Vagina (tissue), 2 donors: ENCODE results near the gene TGM4. TPM values are rescaled to one million over a fixed set of nuclear protein-coding genes. Genes with fewer than 3 reads are reported as not detected.
"Not testable (repeated sequence)": the region's sequence is repeated elsewhere in the genome, so short reads cannot be mapped to it uniquely, and the experiment has no call there.

ENCODE experiments used
- DNase-seq, 2 donors: peaks; one replicate each; pipeline ENCODE4 v3.0.0-alpha.2; 2017; ENCODE audit errors: extremely low spot score in 2 of 2
- H3K27ac ChIP-seq: fragments of 200-600 bp; sonication (generic); one replicate; pipeline ENCODE4 v1.5.1; 2019
- H3K27me3 ChIP-seq: fragments of 200-600 bp; sonication (generic); one replicate; pipeline ENCODE4 v1.5.1; 2019
- H3K36me3 ChIP-seq, 2 donors: fragments of 200-600 bp; sonication (generic); one replicate each; pipeline ENCODE4 v1.5.1; 2017 to 2019
- H3K4me1 ChIP-seq: fragments of 200-600 bp; sonication (generic); one replicate; pipeline ENCODE4 v1.5.1; 2019
- H3K4me3 ChIP-seq, 2 donors: fragments of 200-600 bp; sonication (generic); 1 replicate in 1 of 2; 2 replicates in 1 of 2; pipeline ENCODE4 v1.5.1; 2016 to 2019
- H3K9me3 ChIP-seq: fragments of 200-600 bp; sonication (generic); one replicate; pipeline ENCODE4 v1.5.1; 2019
- POLR2A ChIP-seq, 2 donors: fragments of 450-650 bp; IDR thresholded peaks; one replicate each; pipeline ENCODE4 v1.6.1; 2017; ENCODE audit warnings: antibody characterized with exemption in 2 of 2, mild to moderate bottlenecking in 2 of 2, moderate library complexity in 2 of 2
- POLR2AphosphoS5 ChIP-seq, 2 donors: sonication (generic); formaldehyde crosslinking; IDR thresholded peaks; one replicate each; pipeline ENCODE4 v1.9.0; 2017; ENCODE audit warnings: antibody characterized with exemption in 2 of 2, mild to moderate bottlenecking in 2 of 2, low read depth in 1 of 2; ENCODE audit not compliant: insufficient read depth in 1 of 2
- intact Hi-C: fragments of 100-400 bp; cut with DNase I; formaldehyde crosslinking; loops from one replicate; pipeline ENCODE4 v1.15.1; 2023
- total RNA-seq: library from RNA; depleted of rRNA; stranded (reverse); fragments of >200 nt; gene quantifications from one replicate; pipeline ENCODE4 v1.2.3, GENCODE V29; 2016
- TF ChIP-seq, protein P1 (sequence below), 3 experiments: fragments of 450-650 bp in 2 of 3; fragments of 200-600 bp in 1 of 3; sonication (generic) in 1 of 3; IDR thresholded peaks; one replicate each; pipeline ENCODE4 v1.5.1; 2017 to 2019; ENCODE audit warnings: antibody characterized with exemption in 3 of 3, mild to moderate bottlenecking in 2 of 3, moderate library complexity in 2 of 3

Gene TGM4
- total RNA-seq, 1 donor from 2014 or later: not detected

GRCh38 chr3:44848634-44849033 lies 25.8 kb upstream of the TGM4 start:
- no peak overlapping the region for H3K4me3 ChIP-seq
- TF ChIP-seq, protein P1, sequence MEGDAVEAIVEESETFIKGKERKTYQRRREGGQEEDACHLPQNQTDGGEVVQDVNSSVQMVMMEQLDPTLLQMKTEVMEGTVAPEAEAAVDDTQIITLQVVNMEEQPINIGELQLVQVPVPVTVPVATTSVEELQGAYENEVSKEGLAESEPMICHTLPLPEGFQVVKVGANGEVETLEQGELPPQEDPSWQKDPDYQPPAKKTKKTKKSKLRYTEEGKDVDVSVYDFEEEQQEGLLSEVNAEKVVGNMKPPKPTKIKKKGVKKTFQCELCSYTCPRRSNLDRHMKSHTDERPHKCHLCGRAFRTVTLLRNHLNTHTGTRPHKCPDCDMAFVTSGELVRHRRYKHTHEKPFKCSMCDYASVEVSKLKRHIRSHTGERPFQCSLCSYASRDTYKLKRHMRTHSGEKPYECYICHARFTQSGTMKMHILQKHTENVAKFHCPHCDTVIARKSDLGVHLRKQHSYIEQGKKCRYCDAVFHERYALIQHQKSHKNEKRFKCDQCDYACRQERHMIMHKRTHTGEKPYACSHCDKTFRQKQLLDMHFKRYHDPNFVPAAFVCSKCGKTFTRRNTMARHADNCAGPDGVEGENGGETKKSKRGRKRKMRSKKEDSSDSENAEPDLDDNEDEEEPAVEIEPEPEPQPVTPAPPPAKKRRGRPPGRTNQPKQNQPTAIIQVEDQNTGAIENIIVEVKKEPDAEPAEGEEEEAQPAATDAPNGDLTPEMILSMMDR (IDR thresholded peaks at IDR 0.05): no peak
- TF ChIP-seq POLR2A (IDR thresholded peaks at IDR 0.05) (no peak), POLR2AphosphoS5 (IDR thresholded peaks at IDR 0.05; ENCODE audit: insufficient read depth in 1 of 2, low read depth in 1 of 2) (no peak)
- intact Hi-C loops: no loop called here
- no peak for DNase-seq
- no peaks in the 10 kb centered on the region for H3K27me3 ChIP-seq
- no peaks in the 10 kb centered on the region for H3K9me3 ChIP-seq
- no peaks in the 10 kb centered on the region for H3K36me3 ChIP-seq
- H3K27ac ChIP-seq: no peak overlapping the region
- H3K4me1 ChIP-seq: peaks cover 6% of the 10 kb centered on the region

DNA sequence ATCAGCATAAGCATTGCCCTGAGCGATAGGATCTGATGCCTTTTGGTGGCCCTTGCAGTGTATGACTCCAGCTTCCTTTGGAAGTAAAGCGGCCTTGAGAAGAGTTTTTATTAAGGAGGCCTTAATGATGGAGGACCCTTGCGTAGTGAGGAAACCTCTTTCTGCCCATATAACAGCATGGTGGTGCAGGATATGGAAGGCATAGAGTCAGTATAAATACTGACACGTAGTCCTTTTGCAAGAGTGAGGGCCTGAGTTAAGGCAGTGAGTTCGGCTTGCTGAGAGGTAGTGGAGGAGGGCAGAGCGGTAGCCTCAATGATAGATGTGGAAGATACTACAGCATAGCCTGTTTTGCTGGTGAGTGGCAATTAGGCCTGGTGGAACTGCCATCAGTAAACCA lies 17.7 kb upstream of the TGM4 start:
- H3K27ac ChIP-seq, H3K4me1 ChIP-seq, H3K27me3 ChIP-seq, H3K4me3 ChIP-seq, intact Hi-C loops, H3K9me3 ChIP-seq, H3K36me3 ChIP-seq, DNase-seq: not testable (repeated sequence)

- H3K4me3 ChIP-seq: no peak overlapping the region
- intact Hi-C loops: loop anchor here (10.0 kb wide), 1 partner anchor 1085 kb away; no protein-coding TSS in a partner anchor
- H3K27ac ChIP-seq: no peak overlapping the region
- DNase-seq: no peak
- TF ChIP-seq, protein P1 (IDR thresholded peaks at IDR 0.05): no peak
- TF ChIP-seq POLR2A (IDR thresholded peaks at IDR 0.05) (no peak), POLR2AphosphoS5 (IDR thresholded peaks at IDR 0.05; ENCODE audit: insufficient read depth in 1 of 2, low read depth in 1 of 2) (no peak)
- H3K36me3 ChIP-seq: no peaks in the 10 kb centered on the region
- peaks cover 21% of the 10 kb centered on the region for H3K4me1 ChIP-seq
- no peaks in the 10 kb centered on the region for H3K27me3 ChIP-seq
- no peaks in the 10 kb centered on the region for H3K9me3 ChIP-seq
Observed at GRCh38 chr3:44860117-44860516, 14.3 kb upstream of the TGM4 start.

- no peaks in the 10 kb centered on the region for H3K9me3 ChIP-seq
- TF ChIP-seq POLR2A (IDR thresholded peaks at IDR 0.05) (peak in 1 of 2 donors; percentile 76), POLR2AphosphoS5 (IDR thresholded peaks at IDR 0.05; ENCODE audit: insufficient read depth in 1 of 2, low read depth in 1 of 2) (peak; percentile 54 to 85)
- TF ChIP-seq, protein P1 (IDR thresholded peaks at IDR 0.05): no peak
- no peaks in the 10 kb centered on the region for H3K36me3 ChIP-seq
- H3K27me3 ChIP-seq: no peaks in the 10 kb centered on the region
- peak within 1 kb of the TSS; percentile 74 to 96 for H3K4me3 ChIP-seq
- intact Hi-C loops: loop anchor here (10.0 kb wide), 1 partner anchor 1087 kb away; no protein-coding TSS in a partner anchor
- no peak for DNase-seq
- peak within 1 kb of the TSS; percentile 97 for H3K27ac ChIP-seq
- peaks cover 21% of the 10 kb centered on the region for H3K4me1 ChIP-seq
Observed at GRCh38 chr3:44861412-44862225, 12.8 kb upstream of the TGM4 start, which contains the start of gene TMEM42. Gene TMEM42, plus strand, starts transcription at chr3:44861912. Its CDS starts 13 bp downstream, at chr3:44861925.

DNA sequence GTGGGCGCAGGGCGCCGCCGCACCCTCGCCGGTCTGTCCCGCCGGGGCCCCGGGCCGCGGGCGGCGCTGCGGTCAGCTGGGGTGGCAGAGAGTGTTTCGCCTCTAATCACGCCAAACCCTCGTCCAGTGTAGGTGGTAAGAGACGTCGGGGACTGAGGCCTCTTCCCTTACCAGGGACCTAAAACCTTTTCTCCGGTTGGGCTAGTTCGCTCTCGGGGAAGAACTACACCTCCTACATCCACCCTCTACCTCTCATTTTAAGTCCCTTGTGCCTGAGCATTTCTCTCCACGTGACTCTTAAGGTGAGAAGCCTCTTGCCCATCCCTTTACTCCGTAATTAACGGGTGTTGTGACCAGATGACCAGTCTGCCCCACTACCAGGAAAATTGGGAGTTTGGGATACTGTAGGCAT lies 12.2 kb upstream of the TGM4 start:
- H3K36me3 ChIP-seq: no peaks in the 10 kb centered on the region
- no peaks in the 10 kb centered on the region for H3K27me3 ChIP-seq
- no peaks in the 10 kb centered on the region for H3K9me3 ChIP-seq
- H3K27ac ChIP-seq: peak overlapping the region; percentile 97
- TF ChIP-seq POLR2AphosphoS5 (IDR thresholded peaks at IDR 0.05; ENCODE audit: insufficient read depth in 1 of 2, low read depth in 1 of 2): no peak
- no peak for TF ChIP-seq POLR2A (IDR thresholded peaks at IDR 0.05)
- TF ChIP-seq, protein P1 (IDR thresholded peaks at IDR 0.05): no peak
- DNase-seq: no peak
- H3K4me3 ChIP-seq: peak overlapping the region; percentile 74 to 96
- intact Hi-C loops: loop anchor here (10.0 kb wide), 1 partner anchor 1087 kb away; no protein-coding TSS in a partner anchor
- H3K4me1 ChIP-seq: peaks cover 21% of the 10 kb centered on the region
